Mucosa of gallbladder (tissue), 1 donor: ENCODE measurements around the gene THOC3. TPM values are rescaled to one million over a fixed set of nuclear protein-coding genes. Genes with fewer than 3 reads are reported as not detected.
"Not testable (repeated sequence)": the region's sequence is repeated elsewhere in the genome, so short reads cannot be mapped to it uniquely, and the experiment has no call there.

ENCODE experiments used
- DNase-seq: peaks from one replicate; pipeline ENCODE4 v3.0.0-alpha.2; 2020; ENCODE audit warnings: low spot score
- total RNA-seq: library from RNA; stranded (reverse); gene quantifications from one replicate; pipeline ENCODE4 v1.2.1, GENCODE V29; 2021
- donor health status: DM: no; HTN: no; CAD: no.

THOC3 gene
- total RNA-seq, 1 donor from 2014 or later, result 45.8 TPM

- DNase-seq, result not testable (repeated sequence)
These were observed 27.5 kb downstream of the THOC3 start for GRCh38 chr5:175940632-175941031.

DNA sequence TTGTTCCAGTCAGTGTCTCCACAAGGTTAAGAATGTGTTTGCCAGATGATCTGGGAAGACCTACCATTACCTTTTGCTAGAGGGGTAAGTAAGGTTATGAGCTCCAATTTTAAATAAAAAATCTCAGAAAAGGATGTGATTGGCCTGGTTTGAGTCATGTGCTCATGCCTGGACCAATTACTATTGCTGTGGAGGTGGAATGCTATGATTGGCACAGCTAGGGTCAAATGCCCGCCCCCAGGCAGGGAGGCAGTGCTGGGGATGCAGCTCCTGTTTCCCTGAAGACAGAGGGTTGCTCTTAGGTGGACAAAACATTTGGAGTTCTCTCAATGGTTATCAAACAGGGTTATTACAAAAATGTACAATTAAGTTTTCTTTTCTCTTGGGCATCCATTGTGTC lies 29.6 kb downstream of the THOC3 start:
- DNase-seq, result not testable (repeated sequence)

GRCh38 chr5:175928752-175929151 lies 39.4 kb downstream of the THOC3 start:
- DNase-seq, result not testable (repeated sequence)

- not testable (repeated sequence) for DNase-seq
These were observed 43.0 kb downstream of the THOC3 start for GRCh38 chr5:175925106-175925505.

DNA sequence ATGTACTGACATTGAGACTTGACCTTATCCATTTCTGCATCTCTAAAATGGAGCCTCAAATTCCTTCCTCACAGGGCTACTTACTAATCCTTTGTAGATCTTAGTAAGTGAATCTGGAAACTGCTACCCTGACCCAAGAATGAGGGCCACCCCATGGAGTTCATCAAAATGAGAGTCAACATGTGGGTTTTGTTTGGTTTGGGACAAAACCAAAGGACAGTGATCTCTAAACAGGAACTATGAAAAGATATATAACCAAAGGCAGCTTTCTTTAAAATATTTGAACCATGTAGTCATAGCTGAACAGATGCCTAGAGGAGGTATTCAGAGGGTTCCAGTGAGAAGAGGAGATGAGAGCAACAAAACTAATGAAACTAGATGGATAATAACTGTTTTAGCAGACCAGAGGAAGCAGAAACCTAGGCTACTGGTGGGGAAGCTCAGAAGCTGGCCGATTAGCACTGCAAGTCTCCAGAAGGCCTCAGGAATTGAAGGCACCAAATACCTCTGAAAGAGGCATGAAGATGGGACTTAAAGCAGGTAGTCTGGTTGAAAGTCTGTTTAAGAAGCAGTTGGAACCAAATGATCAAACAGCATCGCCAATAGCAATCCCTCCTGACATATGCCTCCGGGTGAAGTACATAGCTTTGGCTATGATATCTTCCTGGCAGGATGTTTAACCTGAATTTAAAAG lies 45.8 kb downstream of the THOC3 start:
- DNase-seq, result no peak

DNA sequence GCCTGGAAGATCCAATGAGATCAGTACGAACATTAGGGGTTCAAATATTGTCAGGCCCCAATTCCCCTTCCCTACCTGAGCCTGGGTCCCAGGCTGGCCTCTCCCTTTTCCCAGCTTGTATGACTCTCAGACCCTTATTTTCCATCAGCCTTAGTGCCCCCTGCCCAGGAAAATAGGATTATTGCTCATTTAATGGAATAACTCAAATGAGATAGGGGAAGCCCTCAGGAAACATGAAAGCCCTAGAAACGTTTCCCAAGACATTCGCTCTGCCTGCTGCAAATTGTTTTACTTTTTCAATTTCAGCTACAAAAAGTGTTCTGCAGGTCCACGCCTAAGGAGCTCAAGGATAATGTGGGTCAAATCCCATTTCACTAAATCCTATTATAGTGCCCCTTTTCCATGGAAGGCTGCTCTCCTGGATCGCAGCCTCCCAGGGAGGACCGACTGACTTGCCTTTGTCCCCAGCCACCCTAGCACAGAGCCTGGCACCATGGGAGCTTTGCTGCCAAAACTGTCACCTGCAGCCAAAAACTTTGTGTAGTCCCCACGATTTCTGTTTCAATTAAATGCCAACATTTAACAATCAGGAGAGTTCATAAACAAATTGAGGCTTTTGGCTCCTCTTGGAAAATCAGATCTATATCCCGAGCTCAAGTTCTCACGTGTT lies 46.9 kb downstream of the THOC3 start:
- no peak for DNase-seq

DNA sequence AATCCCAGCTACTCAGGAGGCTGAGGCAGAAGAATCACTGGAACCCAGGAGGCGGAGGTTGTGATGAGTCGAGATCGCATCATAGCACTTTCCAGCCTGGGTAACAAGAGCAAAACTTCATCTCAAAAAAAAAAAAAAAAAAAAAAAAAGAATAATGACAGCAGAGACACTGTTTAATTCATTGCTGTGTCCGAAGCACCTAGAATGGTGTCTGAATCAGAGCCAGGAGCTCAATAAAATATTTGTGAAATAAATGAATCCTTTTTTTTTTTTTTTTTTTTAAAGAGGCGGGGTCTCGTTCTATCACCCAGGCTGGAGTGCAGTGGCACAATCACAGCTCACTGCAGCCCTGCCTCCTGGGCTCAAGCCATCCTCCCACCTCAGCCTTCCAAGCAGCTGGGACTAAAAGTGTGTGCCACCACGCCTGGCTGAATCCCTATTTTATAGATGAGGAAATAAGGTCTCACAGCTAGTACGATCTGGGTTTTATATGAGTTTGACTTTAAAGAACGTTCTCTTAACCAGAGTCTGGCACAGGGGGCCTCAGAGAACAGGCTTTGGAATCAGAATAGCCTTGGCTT lies 47.8 kb downstream of the THOC3 start:
- no peak for DNase-seq

GRCh38 chr5:175915066-175916037 lies 52.8 kb downstream of the THOC3 start:
- DNase-seq, result not testable (repeated sequence)

GRCh38 chr5:175913835-175914672 lies 54.1 kb downstream of the THOC3 start:
- not testable (repeated sequence) for DNase-seq

- not testable (repeated sequence) for DNase-seq
These were observed 58.0 kb downstream of the THOC3 start for GRCh38 chr5:175910072-175910471.

Other genes with a start within 250 kb of the THOC3 start
- 0.52 TPM for gene CPLX2, start 96.7 kb downstream of the THOC3 start, total RNA-seq